GM23338 (cell line): ENCODE results near the gene DNAI2. TPM values are rescaled to one million over a fixed set of nuclear protein-coding genes. Genes with fewer than 3 reads are reported as not detected.

Experiments used
- ATAC-seq: fragments of 200-7000 bp; cut with Tn5 transposase; 3 replicates; pipeline ENCODE4 v1.9.1; 2020
- DNase-seq: peaks from one replicate; pipeline ENCODE4 v3.0.0-alpha.2; 2015; ENCODE audit warnings: low spot score
- H2AFZ ChIP-seq: fragments of 200-600 bp; sonication (generic); 2 replicates; pipeline ENCODE4 v1.8.0; 2016; ENCODE audit warnings: antibody characterized with exemption, mild to moderate bottlenecking, moderate library complexity
- H3F3A ChIP-seq: fragments of 200-600 bp; sonication (generic); replicated peaks from 2 replicates; pipeline ENCODE4 v1.8.0; 2017; ENCODE audit warnings: antibody characterized with exemption, mixed run types, low read depth
- H3K27ac ChIP-seq: fragments of 200-600 bp; sonication (generic); 2 replicates; pipeline ENCODE4 v1.6.1; 2016; ENCODE audit warnings: low read depth
- H3K27me3 ChIP-seq: fragments of 200-600 bp; sonication (generic); 2 replicates; pipeline ENCODE4 v1.8.0; 2016; ENCODE audit warnings: mild to moderate bottlenecking, mixed run types, moderate library complexity; ENCODE audit not compliant: insufficient read depth
- H3K36me3 ChIP-seq: fragments of 200-600 bp; sonication (generic); 2 replicates; pipeline ENCODE4 v1.8.0; 2016; ENCODE audit warnings: mild to moderate bottlenecking; ENCODE audit not compliant: insufficient read depth
- H3K4me1 ChIP-seq: fragments of 200-600 bp; sonication (generic); 2 replicates; pipeline ENCODE4 v1.8.0; 2016; ENCODE audit warnings: mild to moderate bottlenecking, moderate library complexity; ENCODE audit not compliant: insufficient read depth
- H3K4me2 ChIP-seq: fragments of 200-600 bp; sonication (generic); 2 replicates; pipeline ENCODE4 v1.7.1; 2017; ENCODE audit warnings: mixed run types
- H3K4me3 ChIP-seq: fragments of 200-600 bp; sonication (generic); 2 replicates; pipeline ENCODE4 v1.6.1; 2016; ENCODE audit warnings: mixed run types
- H3K79me2 ChIP-seq: fragments of 200-600 bp; sonication (generic); replicated peaks from 2 replicates; pipeline ENCODE4 v1.8.0; 2017; ENCODE audit warnings: mild to moderate bottlenecking; ENCODE audit not compliant: insufficient read depth
- H3K9me2 ChIP-seq: fragments of 200-600 bp; sonication (generic); 2 replicates; pipeline ENCODE4 v1.8.0; 2017; ENCODE audit not compliant: insufficient read depth
- H4K20me1 ChIP-seq: fragments of 200-600 bp; sonication (generic); replicated peaks from 2 replicates; pipeline ENCODE4 v1.8.0; 2017; ENCODE audit warnings: mild to moderate bottlenecking; ENCODE audit not compliant: insufficient read depth
- H3K27ac Mint-ChIP-seq: 2 replicates; pipeline ENCODE4 v1.8.0; 2020; ENCODE audit warnings: inconsistent platforms, mild to moderate bottlenecking, moderate library complexity, mixed read lengths
- H3K27me3 Mint-ChIP-seq: 3 replicates; pipeline ENCODE4 v1.8.0; 2022; ENCODE audit warnings: low read depth, mild to moderate bottlenecking, moderate library complexity, mixed read lengths, inconsistent platforms; ENCODE audit not compliant: insufficient read depth, poor library complexity
- H3K36me3 Mint-ChIP-seq: 3 replicates; pipeline ENCODE4 v1.8.0; 2021; ENCODE audit warnings: low read depth, mild to moderate bottlenecking, inconsistent platforms, moderate library complexity, mixed read lengths
- H3K4me1 Mint-ChIP-seq: 3 replicates; pipeline ENCODE4 v1.8.0; 2020; ENCODE audit warnings: mild to moderate bottlenecking, inconsistent platforms, mixed read lengths
- H3K4me3 Mint-ChIP-seq: 3 replicates; pipeline ENCODE4 v1.8.0; 2021; ENCODE audit warnings: moderate library complexity, mild to moderate bottlenecking, inconsistent platforms, mixed read lengths
- H3K9me3 Mint-ChIP-seq: 3 replicates; pipeline ENCODE4 v1.8.0; 2020; ENCODE audit warnings: moderate library complexity, mild to moderate bottlenecking, inconsistent platforms, mixed read lengths
- CREB1 ChIP-seq: fragments of 250-450 bp; sonication (Bioruptor Pico); IDR thresholded peaks from 2 replicates; pipeline ENCODE4 v1.5.0; 2020; ENCODE audit warnings: low read depth, mild to moderate bottlenecking, moderate library complexity
- EZH2 ChIP-seq: fragments of 200-600 bp; sonication (generic); IDR thresholded peaks from one replicate; pipeline ENCODE4 v1.8.0; 2017; ENCODE audit warnings: antibody characterized with exemption, mild to moderate bottlenecking, low read depth; ENCODE audit not compliant: unreplicated experiment
- NANOG ChIP-seq: IDR thresholded peaks from 2 replicates; pipeline ENCODE4 v1.6.1; 2016; ENCODE audit warnings: antibody characterized with exemption, borderline replicate concordance
- POLR2AphosphoS5 ChIP-seq: IDR thresholded peaks from 2 replicates; pipeline ENCODE4 v1.6.1; 2016; ENCODE audit warnings: antibody characterized with exemption, low read depth
- REST ChIP-seq: IDR thresholded peaks from one replicate; pipeline ENCODE4 v1.6.1; 2018; ENCODE audit warnings: antibody characterized with exemption; ENCODE audit not compliant: unreplicated experiment
- STAT1 ChIP-seq: IDR thresholded peaks from one replicate; pipeline ENCODE4 v1.6.1; 2016; ENCODE audit warnings: antibody characterized with exemption; ENCODE audit not compliant: unreplicated experiment
- ZNF114 ChIP-seq: fragments of 250-450 bp; sonication (Bioruptor Pico); IDR thresholded peaks from 2 replicates; pipeline ENCODE4 v1.5.0; 2020; ENCODE audit warnings: mild to moderate bottlenecking, moderate library complexity
- ZNF331 ChIP-seq: fragments of 250-450 bp; sonication (Bioruptor Pico); IDR thresholded peaks from 2 replicates; pipeline ENCODE4 v1.5.0; 2020; ENCODE audit warnings: low read depth, mild to moderate bottlenecking, moderate library complexity
- polyA plus RNA-seq: library from polyadenylated mRNA; unstranded; fragments of >200 nt; fragmentation: Nextera tagmentation; extraction: Ambion mirVana; gene quantifications from 2 replicates; pipeline ENCODE4 v1.2.1, GENCODE V29; 2016
- total RNA-seq: library from RNA; depleted of rRNA; stranded (reverse); fragments of >200 nt; shearing (Covaris generic); gene quantifications from 2 replicates; pipeline ENCODE4 v1.2.3, GENCODE V29; 2014
- TF ChIP-seq, protein P1 (sequence below): IDR thresholded peaks from 2 replicates; pipeline ENCODE4 v1.6.1; 2016; ENCODE audit warnings: antibody characterized with exemption
- TF ChIP-seq, protein P2 (sequence below), 2 experiments: fragments of 200-600 bp in 1 of 2; sonication (generic) in 1 of 2; conservative IDR thresholded peaks; 2 replicates each; pipeline versions ENCODE4 v1.5.1 to v1.6.1; 2016 to 2017; ENCODE audit warnings: antibody characterized with exemption in 2 of 2, low read depth in 2 of 2, mild to moderate bottlenecking in 2 of 2, moderate library complexity in 1 of 2

The DNAI2 gene
- total and polyA plus RNA-seq, 2 experiments from 2014 or later, result 0.21 TPM; not detected in 1

GRCh38 chr17:74276541-74277009, 2.5 kb downstream of the DNAI2 start (continued):
- TF ChIP-seq REST (no peak), STAT1 (no peak), EZH2 (no peak), ZNF331 (no peak), CREB1 (no peak), ZNF114 (CRISPR knock-in tag) (no peak), NANOG (no peak)
- TF ChIP-seq, protein P1, sequence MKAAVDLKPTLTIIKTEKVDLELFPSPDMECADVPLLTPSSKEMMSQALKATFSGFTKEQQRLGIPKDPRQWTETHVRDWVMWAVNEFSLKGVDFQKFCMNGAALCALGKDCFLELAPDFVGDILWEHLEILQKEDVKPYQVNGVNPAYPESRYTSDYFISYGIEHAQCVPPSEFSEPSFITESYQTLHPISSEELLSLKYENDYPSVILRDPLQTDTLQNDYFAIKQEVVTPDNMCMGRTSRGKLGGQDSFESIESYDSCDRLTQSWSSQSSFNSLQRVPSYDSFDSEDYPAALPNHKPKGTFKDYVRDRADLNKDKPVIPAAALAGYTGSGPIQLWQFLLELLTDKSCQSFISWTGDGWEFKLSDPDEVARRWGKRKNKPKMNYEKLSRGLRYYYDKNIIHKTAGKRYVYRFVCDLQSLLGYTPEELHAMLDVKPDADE, result no peak
- TF ChIP-seq, protein P2, sequence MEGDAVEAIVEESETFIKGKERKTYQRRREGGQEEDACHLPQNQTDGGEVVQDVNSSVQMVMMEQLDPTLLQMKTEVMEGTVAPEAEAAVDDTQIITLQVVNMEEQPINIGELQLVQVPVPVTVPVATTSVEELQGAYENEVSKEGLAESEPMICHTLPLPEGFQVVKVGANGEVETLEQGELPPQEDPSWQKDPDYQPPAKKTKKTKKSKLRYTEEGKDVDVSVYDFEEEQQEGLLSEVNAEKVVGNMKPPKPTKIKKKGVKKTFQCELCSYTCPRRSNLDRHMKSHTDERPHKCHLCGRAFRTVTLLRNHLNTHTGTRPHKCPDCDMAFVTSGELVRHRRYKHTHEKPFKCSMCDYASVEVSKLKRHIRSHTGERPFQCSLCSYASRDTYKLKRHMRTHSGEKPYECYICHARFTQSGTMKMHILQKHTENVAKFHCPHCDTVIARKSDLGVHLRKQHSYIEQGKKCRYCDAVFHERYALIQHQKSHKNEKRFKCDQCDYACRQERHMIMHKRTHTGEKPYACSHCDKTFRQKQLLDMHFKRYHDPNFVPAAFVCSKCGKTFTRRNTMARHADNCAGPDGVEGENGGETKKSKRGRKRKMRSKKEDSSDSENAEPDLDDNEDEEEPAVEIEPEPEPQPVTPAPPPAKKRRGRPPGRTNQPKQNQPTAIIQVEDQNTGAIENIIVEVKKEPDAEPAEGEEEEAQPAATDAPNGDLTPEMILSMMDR (conservative IDR thresholded peaks at IDR 0.05; ENCODE audit: low read depth in 2 of 2), result no peak

DNA sequence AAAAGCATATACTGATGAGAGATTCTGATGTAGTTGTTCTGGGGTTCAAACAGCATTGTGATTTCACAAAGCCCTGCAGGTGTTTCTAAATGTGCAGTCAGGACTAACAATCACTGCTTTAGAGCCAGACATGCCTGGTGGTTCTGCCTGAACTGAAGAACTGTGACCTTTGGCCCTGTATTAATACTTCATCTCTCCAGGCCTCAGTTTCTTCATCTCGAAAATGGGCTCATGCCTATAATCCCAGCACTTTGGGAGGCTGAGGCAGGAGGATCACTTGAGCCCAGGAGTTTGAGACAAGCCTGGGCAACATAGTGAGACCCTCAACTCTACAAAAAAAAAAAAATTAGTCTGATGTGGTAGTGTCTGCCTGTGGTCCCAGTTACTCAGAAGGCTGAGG, 3.9 kb downstream of the DNAI2 start:
- no peak overlapping the region for H3K4me3 ChIP-seq
- no peaks in the 10 kb centered on the region; the same call in 2 of the 3 replicates for H3K9me3 Mint-ChIP-seq
- H3K4me2 ChIP-seq, result no peak overlapping the region
- DNase-seq (no peak), ATAC-seq (no peak)
- peaks cover 20% of the 10 kb centered on the region for H3K27me3 ChIP-seq
- no peak overlapping the region for H3K27ac Mint-ChIP-seq
- no peaks in the 10 kb centered on the region for H3K79me2 ChIP-seq
- no peaks in the 10 kb centered on the region for H3F3A ChIP-seq
- peaks cover 5% of the 10 kb centered on the region; the same call in 1 of the 2 replicates for H3K4me1 ChIP-seq
- H3K9me2 ChIP-seq, result no peaks in the 10 kb centered on the region
- H4K20me1 ChIP-seq, result no peaks in the 10 kb centered on the region
- no peak overlapping the region for H3K27ac ChIP-seq
- H3K36me3 Mint-ChIP-seq, result no peaks in the 10 kb centered on the region
- H3K36me3 ChIP-seq, result no peaks in the 10 kb centered on the region
- peaks cover 20% of the 10 kb centered on the region for H3K27me3 Mint-ChIP-seq
- H3K4me1 Mint-ChIP-seq, result peaks cover 11% of the 10 kb centered on the region
- H2AFZ ChIP-seq, result no peak overlapping the region
- H3K4me3 Mint-ChIP-seq, result no peak overlapping the region
- TF ChIP-seq POLR2AphosphoS5 (no peak), REST (no peak), NANOG (no peak), CREB1 (no peak)
